ENCODE results near the gene ARHGEF38. TPM values are rescaled to one million over a fixed set of nuclear protein-coding genes. Genes with fewer than 3 reads are reported as not detected.

Gene ARHGEF38
- total and polyA plus RNA-seq, 5 donors from 2014 or later: 0.24 to 0.33 TPM; not detected in 3

GRCh38 chr4:105662935-105663675 lies 110.7 kb downstream of the ARHGEF38 start:
- Mint-ChIP-seq H3K4me1 (no peaks in the 10 kb centered on the region), H3K27ac (no peak overlapping the region), H3K36me3 (no peaks in the 10 kb centered on the region), H3K27me3 (peaks cover 14% of the 10 kb centered on the region), H3K4me3 (no peak overlapping the region), H3K9me3 (peaks cover 0 to 5% (median 0%) of the 10 kb centered on the region in 7 donors)
- H3K4me3 ChIP-seq (ENCODE audit: low read depth, low read length): no peak overlapping the region
- H3K4me1 ChIP-seq (ENCODE audit: control insufficient read depth, insufficient read depth, low read length, poor library complexity, severe bottlenecking): no peaks in the 10 kb centered on the region
- no peak for DNase-seq
- no peak overlapping the region for H3K27ac ChIP-seq (ENCODE audit: insufficient read depth, low read length, poor library complexity, severe bottlenecking)
- H3K9me3 ChIP-seq (ENCODE audit: control insufficient read depth in 2 of 2, low read length in 2 of 2): no peaks in the 10 kb centered on the region
- H3K27me3 ChIP-seq (ENCODE audit: control insufficient read depth, insufficient read depth, low read length): no peaks in the 10 kb centered on the region
- no peak for ATAC-seq (ENCODE audit: low read depth in 2 of 2)
- H3K36me3 ChIP-seq (ENCODE audit: control insufficient read depth, insufficient read depth, low read length): no peaks in the 10 kb centered on the region

DNA sequence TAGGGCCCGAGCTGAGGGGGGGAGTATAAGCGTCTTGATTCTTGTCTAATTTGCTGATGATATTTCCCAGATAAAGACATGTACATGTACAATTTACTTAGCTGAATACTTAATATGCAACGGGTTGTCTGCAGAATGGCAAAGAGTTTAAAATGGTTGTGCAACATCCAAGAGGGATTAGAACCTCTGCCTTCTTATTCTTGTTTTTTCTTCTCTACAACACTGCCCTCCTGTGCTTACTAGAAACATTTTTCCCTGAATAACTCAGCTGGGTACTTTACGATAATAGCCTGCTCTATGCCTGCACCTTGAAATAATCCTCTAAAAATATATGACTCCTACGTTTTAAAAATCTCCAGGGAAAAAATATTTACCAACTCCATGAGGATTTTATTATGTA lies 114.3 kb downstream of the ARHGEF38 start:
- ATAC-seq (ENCODE audit: low read depth in 2 of 2) (no peak), DNase-seq (no peak)
- no peaks in the 10 kb centered on the region for H3K4me1 ChIP-seq (ENCODE audit: control insufficient read depth, insufficient read depth, low read length, poor library complexity, severe bottlenecking)
- H3K27ac ChIP-seq (ENCODE audit: insufficient read depth, low read length, poor library complexity, severe bottlenecking): no peak overlapping the region
- no peaks in the 10 kb centered on the region for H3K27me3 ChIP-seq (ENCODE audit: control insufficient read depth, insufficient read depth, low read length)
- H3K9me3 ChIP-seq (ENCODE audit: control insufficient read depth in 2 of 2, low read length in 2 of 2): no peaks in the 10 kb centered on the region
- H3K4me1 Mint-ChIP-seq: no peaks in the 10 kb centered on the region
- H3K36me3 Mint-ChIP-seq: no peaks in the 10 kb centered on the region
- peaks cover 21% of the 10 kb centered on the region for H3K27me3 Mint-ChIP-seq
- H3K4me3 Mint-ChIP-seq: no peak overlapping the region
- H3K27ac Mint-ChIP-seq: no peak overlapping the region
- H3K4me3 ChIP-seq (ENCODE audit: low read depth, low read length): no peak overlapping the region
- no peaks in the 10 kb centered on the region for H3K36me3 ChIP-seq (ENCODE audit: control insufficient read depth, insufficient read depth, low read length)
- H3K9me3 Mint-ChIP-seq: peaks cover 0 to 5% (median 0%) of the 10 kb centered on the region in 7 donors

GRCh38 chr4:105670684-105671083 lies 118.3 kb downstream of the ARHGEF38 start:
- Histone ChIP-seq H3K9me3 (ENCODE audit: control insufficient read depth in 2 of 2, low read length in 2 of 2) (no peaks in the 10 kb centered on the region), H3K36me3 (ENCODE audit: control insufficient read depth, insufficient read depth, low read length) (no peaks in the 10 kb centered on the region), H3K27me3 (ENCODE audit: control insufficient read depth, insufficient read depth, low read length) (peaks cover 8% of the 10 kb centered on the region), H3K27ac (ENCODE audit: insufficient read depth, low read length, poor library complexity, severe bottlenecking) (no peak overlapping the region), H3K4me1 (ENCODE audit: control insufficient read depth, insufficient read depth, low read length, poor library complexity, severe bottlenecking) (no peaks in the 10 kb centered on the region), H3K4me3 (ENCODE audit: low read depth, low read length) (no peak overlapping the region)
- ATAC-seq (ENCODE audit: low read depth in 2 of 2) (no peak), DNase-seq (no peak)
- H3K36me3 Mint-ChIP-seq: no peaks in the 10 kb centered on the region
- H3K27ac Mint-ChIP-seq: no peak overlapping the region
- H3K4me1 Mint-ChIP-seq: no peaks in the 10 kb centered on the region
- H3K4me3 Mint-ChIP-seq: no peak overlapping the region
- H3K27me3 Mint-ChIP-seq: peaks cover 14% of the 10 kb centered on the region
- no peaks in the 10 kb centered on the region for H3K9me3 Mint-ChIP-seq

- Histone ChIP-seq H3K27ac (ENCODE audit: insufficient read depth, low read length, poor library complexity, severe bottlenecking) (no peak overlapping the region), H3K27me3 (ENCODE audit: control insufficient read depth, insufficient read depth, low read length) (peaks cover 8% of the 10 kb centered on the region), H3K36me3 (ENCODE audit: control insufficient read depth, insufficient read depth, low read length) (no peaks in the 10 kb centered on the region), H3K4me3 (ENCODE audit: low read depth, low read length) (no peak overlapping the region), H3K4me1 (ENCODE audit: control insufficient read depth, insufficient read depth, low read length, poor library complexity, severe bottlenecking) (no peaks in the 10 kb centered on the region), H3K9me3 (ENCODE audit: control insufficient read depth in 2 of 2, low read length in 2 of 2) (no peaks in the 10 kb centered on the region)
- DNase-seq (no peak), ATAC-seq (ENCODE audit: low read depth in 2 of 2) (no peak)
- Mint-ChIP-seq H3K27me3 (peaks cover 10% of the 10 kb centered on the region), H3K4me3 (no peak overlapping the region), H3K9me3 (peaks cover 0 to 2% (median 0%) of the 10 kb centered on the region in 7 donors), H3K27ac (no peak overlapping the region), H3K4me1 (no peaks in the 10 kb centered on the region), H3K36me3 (no peaks in the 10 kb centered on the region)
These were observed 118.9 kb downstream of the ARHGEF38 start for GRCh38 chr4:105671301-105671700.

- Histone ChIP-seq H3K4me1 (ENCODE audit: control insufficient read depth, insufficient read depth, low read length, poor library complexity, severe bottlenecking) (no peaks in the 10 kb centered on the region), H3K27ac (ENCODE audit: insufficient read depth, low read length, poor library complexity, severe bottlenecking) (no peak overlapping the region), H3K9me3 (ENCODE audit: control insufficient read depth in 2 of 2, low read length in 2 of 2) (no peaks in the 10 kb centered on the region), H3K27me3 (ENCODE audit: control insufficient read depth, insufficient read depth, low read length) (peaks cover 8% of the 10 kb centered on the region), H3K4me3 (ENCODE audit: low read depth, low read length) (no peak overlapping the region), H3K36me3 (ENCODE audit: control insufficient read depth, insufficient read depth, low read length) (no peaks in the 10 kb centered on the region)
- DNase-seq (no peak), ATAC-seq (ENCODE audit: low read depth in 2 of 2) (no peak)
- Mint-ChIP-seq H3K27me3 (peaks cover 10% of the 10 kb centered on the region), H3K27ac (no peak overlapping the region), H3K9me3 (peaks cover 0 to 2% (median 0%) of the 10 kb centered on the region in 7 donors), H3K4me3 (no peak overlapping the region), H3K36me3 (no peaks in the 10 kb centered on the region), H3K4me1 (no peaks in the 10 kb centered on the region)
These were observed 121.6 kb downstream of the ARHGEF38 start for GRCh38 chr4:105674011-105674410.

DNA sequence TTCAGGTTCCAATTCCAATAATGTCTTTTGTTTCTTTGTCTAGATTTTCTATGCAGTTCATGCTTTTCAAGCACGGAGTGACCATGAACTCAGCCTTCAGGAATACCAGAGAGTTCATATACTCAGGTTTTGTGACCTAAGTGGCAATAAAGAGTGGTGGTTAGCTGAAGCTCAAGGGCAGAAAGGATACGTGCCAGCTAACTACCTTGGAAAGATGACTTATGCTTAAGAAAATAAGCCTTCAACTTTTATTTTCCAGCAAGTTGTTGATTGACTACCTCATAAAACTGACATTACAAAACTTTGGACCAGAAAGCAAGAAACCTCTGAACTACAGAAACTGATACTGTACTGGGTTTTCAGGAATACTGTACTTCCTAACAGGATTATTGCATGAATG lies 125.3 kb downstream of the ARHGEF38 start:
- Mint-ChIP-seq H3K27me3 (no peaks in the 10 kb centered on the region), H3K36me3 (peaks cover 7% of the 10 kb centered on the region), H3K4me3 (no peak overlapping the region), H3K4me1 (peaks cover 0 to 8% (median 0%) of the 10 kb centered on the region in 4 donors), H3K27ac (no peak overlapping the region), H3K9me3 (peaks cover 0 to 2% (median 0%) of the 10 kb centered on the region in 7 donors)
- ATAC-seq (ENCODE audit: low read depth in 2 of 2) (no peak), DNase-seq (no peak)
- no peak overlapping the region for H3K4me3 ChIP-seq (ENCODE audit: low read depth, low read length)
- H3K9me3 ChIP-seq (ENCODE audit: control insufficient read depth in 2 of 2, low read length in 2 of 2): no peaks in the 10 kb centered on the region
- H3K36me3 ChIP-seq (ENCODE audit: control insufficient read depth, insufficient read depth, low read length): peaks cover 6% of the 10 kb centered on the region
- H3K27me3 ChIP-seq (ENCODE audit: control insufficient read depth, insufficient read depth, low read length): peaks cover 5% of the 10 kb centered on the region
- no peak overlapping the region for H3K27ac ChIP-seq (ENCODE audit: insufficient read depth, low read length, poor library complexity, severe bottlenecking)
- H3K4me1 ChIP-seq (ENCODE audit: control insufficient read depth, insufficient read depth, low read length, poor library complexity, severe bottlenecking): no peaks in the 10 kb centered on the region

GRCh38 chr4:105679186-105679585 lies 126.8 kb downstream of the ARHGEF38 start:
- Mint-ChIP-seq H3K27me3 (no peaks in the 10 kb centered on the region), H3K36me3 (peaks cover 10% of the 10 kb centered on the region), H3K27ac (no peak overlapping the region), H3K4me1 (peaks cover 0 to 8% (median 0%) of the 10 kb centered on the region in 4 donors), H3K4me3 (no peak overlapping the region), H3K9me3 (peaks cover 0 to 2% (median 0%) of the 10 kb centered on the region in 7 donors)
- Histone ChIP-seq H3K27ac (ENCODE audit: insufficient read depth, low read length, poor library complexity, severe bottlenecking) (no peak overlapping the region), H3K36me3 (ENCODE audit: control insufficient read depth, insufficient read depth, low read length) (peaks cover 14% of the 10 kb centered on the region), H3K27me3 (ENCODE audit: control insufficient read depth, insufficient read depth, low read length) (no peaks in the 10 kb centered on the region), H3K9me3 (ENCODE audit: control insufficient read depth in 2 of 2, low read length in 2 of 2) (no peaks in the 10 kb centered on the region), H3K4me3 (ENCODE audit: low read depth, low read length) (no peak overlapping the region), H3K4me1 (ENCODE audit: control insufficient read depth, insufficient read depth, low read length, poor library complexity, severe bottlenecking) (no peaks in the 10 kb centered on the region)
- DNase-seq: no peak
- no peak for ATAC-seq (ENCODE audit: low read depth in 2 of 2)

- no peak overlapping the region for H3K4me3 ChIP-seq (ENCODE audit: low read depth, low read length)
- H3K9me3 Mint-ChIP-seq: no peaks in the 10 kb centered on the region
- no peak overlapping the region for H3K27ac ChIP-seq (ENCODE audit: insufficient read depth, low read length, poor library complexity, severe bottlenecking)
- ATAC-seq (ENCODE audit: low read depth in 2 of 2): no peak
- no peaks in the 10 kb centered on the region for H3K27me3 Mint-ChIP-seq
- no peak for DNase-seq
- H3K36me3 Mint-ChIP-seq: peaks cover 23% of the 10 kb centered on the region
- peaks cover 36% of the 10 kb centered on the region for H3K36me3 ChIP-seq (ENCODE audit: control insufficient read depth, insufficient read depth, low read length)
- no peaks in the 10 kb centered on the region for H3K9me3 ChIP-seq (ENCODE audit: control insufficient read depth in 2 of 2, low read length in 2 of 2)
- no peaks in the 10 kb centered on the region for H3K27me3 ChIP-seq (ENCODE audit: control insufficient read depth, insufficient read depth, low read length)
- H3K4me1 Mint-ChIP-seq: peaks cover 0 to 12% (median 2%) of the 10 kb centered on the region in 4 donors
- no peak overlapping the region for H3K4me3 Mint-ChIP-seq
- no peaks in the 10 kb centered on the region for H3K4me1 ChIP-seq (ENCODE audit: control insufficient read depth, insufficient read depth, low read length, poor library complexity, severe bottlenecking)
- H3K27ac Mint-ChIP-seq: no peak overlapping the region
These were observed 130.6 kb downstream of the ARHGEF38 start for GRCh38 chr4:105683038-105683437.

Data from CD4-positive, CD25-positive, alpha-beta regulatory T cell (primary cell).